BJ (cell line): ENCODE measurements around the gene PAFAH2. TPM values are rescaled to one million over a fixed set of nuclear protein-coding genes. Genes with fewer than 3 reads are reported as not detected.

ENCODE experiments used
- CTCF ChIA-PET: fragments of 350-600 bp; formaldehyde crosslinking; extraction: SDS; loops from one replicate; lab custom pipeline; 2021; ENCODE audit warnings: antibody characterized with exemption, inconsistent platforms; lab: Yijun Ruan, JAX
- POLR2A ChIA-PET: fragments of 300-600 bp; sonication (Branson Sonifier 250); formaldehyde crosslinking; extraction: SDS; loops from one replicate; lab custom pipeline; 2021; ENCODE audit warnings: antibody characterized with exemption; lab: Charles Lee
- DNase-seq: peaks from one replicate; pipeline ENCODE4 v3.0.0-alpha.2; 2011; ENCODE audit warnings: low read depth
- H3K27me3 ChIP-seq: 2 replicates; pipeline ENCODE4 v1.6.0; 2011; ENCODE audit warnings: low read length; ENCODE audit not compliant: control insufficient read depth, insufficient read depth
- H3K36me3 ChIP-seq: 2 replicates; pipeline ENCODE4 v1.5.1; 2011; ENCODE audit warnings: low read length; ENCODE audit not compliant: control insufficient read depth, insufficient read depth
- H3K4me3 ChIP-seq: 2 replicates; pipeline ENCODE4 v1.5.1; 2011; ENCODE audit warnings: low read depth, mild to moderate bottlenecking, control low read depth, low read length
- polyA plus RNA-seq: library from polyadenylated mRNA; depleted of rRNA; stranded (reverse); fragments of >200 nt; gene quantifications from 2 replicates; pipeline ENCODE4 v1.2.3, GENCODE V29; 2011
- TF ChIP-seq, protein P1 (sequence below): IDR thresholded peaks from 2 replicates; pipeline ENCODE4 v1.5.1; 2011; ENCODE audit warnings: low read depth, mild to moderate bottlenecking, control low read depth, inconsistent platforms, low read length, moderate library complexity; ENCODE audit not compliant: insufficient read depth

The PAFAH2 gene
- polyA plus RNA-seq, 1 experiment: 11.9 TPM

DNA sequence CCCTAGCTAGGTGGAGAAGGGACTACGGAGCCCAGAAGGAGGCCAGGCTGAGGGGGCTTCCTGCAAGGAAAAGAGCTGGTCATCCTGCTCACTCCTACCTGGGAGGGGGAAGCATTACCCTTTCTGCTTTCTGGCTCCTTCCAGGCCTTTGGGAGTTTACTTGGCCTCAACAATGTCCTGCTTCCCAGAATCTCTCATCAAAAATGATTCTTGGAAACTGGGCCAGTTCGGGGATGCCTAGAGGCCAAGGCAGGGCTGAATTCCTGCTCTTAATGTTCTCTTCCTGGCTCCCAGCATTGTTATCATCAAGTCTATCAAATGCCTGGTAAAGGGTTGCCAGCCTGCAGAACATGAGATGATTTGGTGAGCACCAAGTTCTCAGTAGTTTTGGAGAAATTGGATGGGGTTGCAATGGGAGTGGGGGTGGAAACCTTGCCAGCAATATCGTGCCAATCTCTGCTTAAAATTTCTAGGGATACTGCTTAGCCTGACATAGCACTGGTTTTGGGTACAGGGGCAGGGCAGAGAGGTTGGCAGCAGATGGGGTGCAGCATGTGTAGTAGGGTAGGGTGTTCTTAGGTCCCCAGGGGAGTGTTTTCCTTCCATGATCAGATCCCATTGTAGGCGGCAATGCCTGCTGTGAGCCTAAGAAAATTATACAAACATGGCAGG is 7.7 kb upstream of the PAFAH2 start:
- ChIA-PET CTCF (interaction anchor here (12.7 kb wide), 1 partner anchor 105 kb away, joined by 308 read pairs; the partner anchor contains the start of gene STMN1), POLR2A (no interaction called here)
- TF ChIP-seq, protein P1, sequence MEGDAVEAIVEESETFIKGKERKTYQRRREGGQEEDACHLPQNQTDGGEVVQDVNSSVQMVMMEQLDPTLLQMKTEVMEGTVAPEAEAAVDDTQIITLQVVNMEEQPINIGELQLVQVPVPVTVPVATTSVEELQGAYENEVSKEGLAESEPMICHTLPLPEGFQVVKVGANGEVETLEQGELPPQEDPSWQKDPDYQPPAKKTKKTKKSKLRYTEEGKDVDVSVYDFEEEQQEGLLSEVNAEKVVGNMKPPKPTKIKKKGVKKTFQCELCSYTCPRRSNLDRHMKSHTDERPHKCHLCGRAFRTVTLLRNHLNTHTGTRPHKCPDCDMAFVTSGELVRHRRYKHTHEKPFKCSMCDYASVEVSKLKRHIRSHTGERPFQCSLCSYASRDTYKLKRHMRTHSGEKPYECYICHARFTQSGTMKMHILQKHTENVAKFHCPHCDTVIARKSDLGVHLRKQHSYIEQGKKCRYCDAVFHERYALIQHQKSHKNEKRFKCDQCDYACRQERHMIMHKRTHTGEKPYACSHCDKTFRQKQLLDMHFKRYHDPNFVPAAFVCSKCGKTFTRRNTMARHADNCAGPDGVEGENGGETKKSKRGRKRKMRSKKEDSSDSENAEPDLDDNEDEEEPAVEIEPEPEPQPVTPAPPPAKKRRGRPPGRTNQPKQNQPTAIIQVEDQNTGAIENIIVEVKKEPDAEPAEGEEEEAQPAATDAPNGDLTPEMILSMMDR: no peak
- Histone ChIP-seq H3K36me3 (no peaks in the 10 kb centered on the region), H3K4me3 (no peak overlapping the region), H3K27me3 (no peaks in the 10 kb centered on the region)
- DNase-seq: no peak

DNA sequence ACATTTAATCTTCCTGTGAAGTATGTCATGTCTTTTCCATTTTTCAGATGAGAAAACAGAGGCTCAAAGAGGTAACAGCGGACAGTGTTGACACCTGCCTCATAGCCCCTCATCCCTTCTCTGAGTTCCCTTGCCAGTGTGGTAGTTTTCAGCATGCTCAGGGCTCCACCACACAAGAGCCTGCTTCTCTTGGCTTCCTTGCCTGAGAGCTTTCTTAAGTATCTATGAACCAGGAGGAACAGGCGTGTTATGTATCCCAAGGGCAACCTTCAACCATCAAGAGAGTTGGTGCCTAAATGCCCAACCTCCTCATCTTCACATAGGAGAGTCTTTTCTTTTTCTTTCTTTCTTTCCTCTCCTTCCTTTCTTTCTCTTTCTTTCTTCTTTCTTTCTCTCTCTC is 5.9 kb upstream of the PAFAH2 start:
- H3K27me3 ChIP-seq: no peaks in the 10 kb centered on the region
- TF ChIP-seq, protein P1: no peak
- no peak overlapping the region for H3K4me3 ChIP-seq
- H3K36me3 ChIP-seq: no peaks in the 10 kb centered on the region
- POLR2A ChIA-PET: no interaction called here
- CTCF ChIA-PET: interaction anchor here (2.4 to 12.7 kb wide), 2 partner anchors 20 to 103 kb away, joined by 6 to 308 read pairs; partner anchors contain the start of gene STMN1
- DNase-seq: no peak

DNA sequence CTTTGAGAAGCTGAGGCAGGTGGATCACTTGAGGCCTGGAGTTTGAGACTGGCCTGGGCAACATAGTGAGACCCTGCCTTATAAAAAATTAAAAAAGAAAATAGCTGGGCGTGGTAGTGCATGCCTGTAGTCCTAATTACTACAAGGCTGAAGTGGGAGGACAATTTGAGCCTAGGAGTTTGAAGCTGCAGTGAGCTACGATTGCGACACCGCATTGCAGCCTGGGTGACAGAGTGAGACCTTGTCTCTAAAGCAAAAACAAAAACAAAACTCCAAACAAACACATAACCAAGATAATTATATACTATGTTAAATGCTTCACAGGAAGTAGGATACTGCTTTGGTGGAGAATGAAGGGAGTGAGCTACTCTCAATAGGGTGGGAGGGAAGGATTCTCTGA is 5.4 kb upstream of the PAFAH2 start:
- Histone ChIP-seq H3K4me3 (no peak overlapping the region), H3K36me3 (no peaks in the 10 kb centered on the region), H3K27me3 (no peaks in the 10 kb centered on the region)
- TF ChIP-seq, protein P1: no peak
- POLR2A ChIA-PET: no interaction called here
- no peak for DNase-seq
- CTCF ChIA-PET: interaction anchor here (1.4 to 12.7 kb wide), 3 partner anchors 8 to 103 kb away, joined by 3 to 308 read pairs (median 6); partner anchors contain the start of gene STMN1

DNA sequence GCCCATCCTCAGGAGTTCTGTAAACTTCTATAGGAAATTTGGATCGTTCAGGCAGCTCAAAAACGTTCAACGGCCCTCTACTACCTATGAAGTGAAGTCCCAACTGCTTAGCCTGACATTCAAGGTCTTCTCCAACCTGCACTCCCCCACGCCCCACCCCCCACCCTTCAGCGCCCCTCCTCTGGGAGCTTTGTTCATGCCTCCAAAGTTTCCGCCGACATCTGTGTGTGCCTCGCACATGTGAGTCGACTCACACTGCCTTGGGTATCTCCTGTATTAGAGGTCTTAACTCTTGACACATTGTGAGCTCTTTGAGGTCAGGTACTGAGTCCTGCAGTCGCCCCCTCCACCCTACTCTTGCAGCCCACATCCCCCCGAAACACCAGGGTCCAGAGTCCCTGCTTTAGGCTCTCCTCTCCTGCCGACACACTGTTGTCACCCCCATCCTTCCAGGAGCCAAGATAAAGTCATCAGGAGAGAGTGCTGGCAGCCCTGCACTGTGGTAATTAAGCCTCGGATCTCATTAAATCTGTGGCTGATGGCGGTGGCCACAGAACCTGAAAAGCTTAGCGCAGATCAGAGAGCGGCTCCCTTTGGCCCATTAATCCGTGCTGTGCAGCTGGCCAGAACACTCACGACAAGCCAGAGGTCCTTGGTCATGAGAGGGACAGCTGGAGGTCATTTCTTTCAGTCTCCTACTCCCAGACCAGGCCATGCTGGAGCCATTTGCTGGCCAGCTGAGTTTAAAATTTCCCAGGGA is 1.4 kb upstream of the PAFAH2 start:
- Histone ChIP-seq H3K27me3 (no peaks in the 10 kb centered on the region), H3K4me3 (no peak overlapping the region), H3K36me3 (no peaks in the 10 kb centered on the region)
- no peak for DNase-seq
- POLR2A ChIA-PET: no interaction called here
- CTCF ChIA-PET: interaction anchor here (0.7 to 12.7 kb wide), 7 partner anchors 12 to 125 kb away, joined by 3 to 308 read pairs (median 3); partner anchors contain the start of gene STMN1
- TF ChIP-seq, protein P1: no peak
